ENCODE measurements around the gene TLR10.

GRCh38 chr4:38785901-38786402 is 3.2 kb upstream of the TLR10 start:
- TF ChIP-seq CTCF (IDR thresholded peaks at IDR 0.05 in 8 of 11, conservative IDR thresholded peaks at IDR 0.05 in 3 of 11) (no peak), POLR2AphosphoS5 (IDR thresholded peaks at IDR 0.05) (peak in 2 of 3 donors; percentile 43 to 48)
